GM18951 (cell line): ENCODE results near the gene ZP3.
"Not testable (repeated sequence)": the region's sequence is repeated elsewhere in the genome, so short reads cannot be mapped to it uniquely, and the experiment has no call there.

Source experiments
- in situ Hi-C: fragments of 300-500 bp; cut with MboI; formaldehyde crosslinking; loops from one replicate; pipeline ENCODE4 v1.12.0; 2022; ENCODE audit warnings: low sequenced_read_pairs, mixed read lengths, inconsistent platforms; ENCODE audit not compliant: unreplicated experiment

Gene ZP3

DNA sequence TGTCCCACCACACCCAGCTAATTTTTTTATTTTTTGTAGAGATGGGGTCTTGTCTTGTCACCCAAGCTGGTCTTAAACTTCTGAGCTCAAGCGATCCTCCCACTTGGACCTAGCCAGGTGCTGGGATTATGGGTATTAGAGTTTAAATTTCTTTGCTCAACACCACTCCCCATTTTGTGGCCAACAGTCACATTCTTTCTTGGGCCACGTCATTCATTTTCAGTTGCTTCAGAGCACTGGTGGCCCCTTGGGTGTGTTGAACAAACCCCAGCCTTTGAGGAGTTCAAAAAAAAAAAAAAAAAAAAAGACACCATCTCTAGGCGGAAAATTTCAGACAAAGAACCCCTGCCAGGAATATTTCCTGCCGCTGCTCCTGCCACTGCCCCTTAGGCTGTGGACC, 32.3 kb downstream of the ZP3 start:
- in situ Hi-C loops, result not testable (repeated sequence)

DNA sequence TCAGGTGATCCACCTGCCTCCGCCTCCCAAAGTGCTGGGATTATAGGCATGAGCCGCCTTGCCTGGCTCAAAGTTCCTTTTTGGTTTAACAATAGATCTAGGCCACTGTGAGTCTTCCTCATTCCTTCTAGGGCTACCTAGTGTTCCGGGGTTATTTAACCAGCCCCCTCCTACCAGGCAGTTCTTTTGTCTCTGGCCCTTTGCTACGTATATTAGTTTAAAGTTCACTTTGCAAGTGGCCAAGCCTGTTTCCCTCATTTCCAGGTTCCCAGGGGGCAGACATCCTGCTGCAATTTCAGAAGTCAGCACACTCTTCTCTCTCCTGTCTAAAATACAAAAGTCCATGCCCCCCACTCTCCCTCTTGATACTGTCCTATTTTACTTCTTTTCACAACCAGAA, 33.8 kb downstream of the ZP3 start:
- in situ Hi-C loops, result not testable (repeated sequence)

DNA sequence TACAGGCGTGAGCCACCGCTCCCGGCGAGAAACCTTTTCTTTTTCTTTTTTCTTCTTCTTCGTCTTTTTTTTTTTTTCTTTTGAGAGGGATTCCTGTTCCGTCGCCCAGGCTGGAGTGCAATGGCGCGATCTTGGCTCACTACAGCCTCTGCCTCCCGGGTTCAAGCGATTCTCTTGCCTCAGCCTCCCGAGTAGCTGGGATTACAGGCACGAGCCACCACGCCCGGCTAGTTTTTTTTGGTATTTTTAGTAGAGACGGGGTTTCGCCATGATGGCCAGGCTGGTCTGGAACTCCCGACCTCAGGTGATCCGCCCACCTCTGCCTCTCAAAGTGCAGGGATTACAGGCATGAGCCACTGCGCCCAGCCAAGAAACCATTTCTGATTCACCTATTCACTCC, 36.0 kb downstream of the ZP3 start:
- in situ Hi-C loops, result not testable (repeated sequence)

DNA sequence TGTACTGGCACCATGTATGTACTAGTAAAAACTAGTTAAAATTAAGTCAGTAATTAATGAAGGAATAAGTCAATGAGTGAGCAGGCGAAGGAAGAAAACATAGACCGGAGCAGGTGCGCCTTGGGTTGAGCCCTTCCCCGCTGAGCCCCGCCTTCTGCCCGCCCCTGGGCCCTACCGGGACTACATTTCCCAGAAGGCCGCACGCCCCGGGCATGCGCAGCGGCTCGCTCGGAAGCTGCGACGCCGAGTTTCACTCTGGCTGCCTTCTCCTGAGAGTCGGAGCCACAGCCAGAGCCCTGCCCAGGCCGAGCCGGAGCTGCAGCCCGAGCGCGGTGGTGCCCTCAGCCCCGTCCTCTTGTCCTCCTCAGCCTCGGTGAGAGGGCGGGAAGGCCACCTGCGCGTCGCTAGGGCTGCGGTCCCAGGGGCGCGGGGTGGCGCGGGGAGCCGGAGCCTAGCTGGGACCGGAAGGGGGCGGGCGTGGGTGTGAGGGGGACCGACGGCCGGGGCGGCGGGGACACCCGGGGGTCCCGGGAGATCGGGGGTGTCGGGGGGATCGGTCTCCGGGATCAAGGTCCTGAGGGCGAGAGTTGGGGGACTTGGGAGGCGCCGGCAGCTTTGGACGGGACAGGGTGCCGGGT, 36.8 kb downstream of the ZP3 start, which contains the start of gene DTX2:
Gene DTX2 (plus strand): TSS at position 246 of the 638 bp plus-strand sequence. CDS start 18,801 bp downstream, outside the sequence.
- in situ Hi-C loops, result not testable (repeated sequence)

DNA sequence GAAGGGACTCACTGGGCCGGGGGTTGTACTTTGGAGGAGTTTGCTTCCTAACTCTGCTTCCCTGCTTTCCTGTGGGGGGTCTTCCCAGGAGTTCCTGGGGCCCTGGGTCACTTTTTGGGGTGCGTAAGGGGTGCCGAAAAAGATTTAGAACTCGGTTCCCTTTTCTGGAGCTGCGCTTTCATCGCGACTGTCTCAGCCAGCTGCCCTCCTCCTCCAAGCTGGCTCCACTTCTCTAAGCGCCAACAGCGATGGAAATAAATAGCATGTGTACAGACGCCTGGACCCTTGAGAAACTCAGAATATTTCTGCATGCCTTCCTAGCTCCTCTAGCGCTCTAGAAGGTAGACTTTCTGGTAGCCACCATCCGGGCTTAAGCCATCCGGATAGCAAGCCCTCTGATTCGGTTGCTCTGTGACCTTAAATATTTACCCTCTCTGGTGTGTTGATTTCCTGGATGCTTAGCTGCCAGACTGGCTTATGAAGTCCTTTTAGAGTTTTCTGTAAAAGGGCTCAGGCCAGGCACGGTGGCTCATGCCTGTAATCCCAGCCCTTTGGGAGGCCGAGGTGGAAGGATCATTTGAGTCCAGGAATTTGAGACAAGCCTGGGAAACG, 37.6 kb downstream of the ZP3 start:
- in situ Hi-C loops, result not testable (repeated sequence)

DNA sequence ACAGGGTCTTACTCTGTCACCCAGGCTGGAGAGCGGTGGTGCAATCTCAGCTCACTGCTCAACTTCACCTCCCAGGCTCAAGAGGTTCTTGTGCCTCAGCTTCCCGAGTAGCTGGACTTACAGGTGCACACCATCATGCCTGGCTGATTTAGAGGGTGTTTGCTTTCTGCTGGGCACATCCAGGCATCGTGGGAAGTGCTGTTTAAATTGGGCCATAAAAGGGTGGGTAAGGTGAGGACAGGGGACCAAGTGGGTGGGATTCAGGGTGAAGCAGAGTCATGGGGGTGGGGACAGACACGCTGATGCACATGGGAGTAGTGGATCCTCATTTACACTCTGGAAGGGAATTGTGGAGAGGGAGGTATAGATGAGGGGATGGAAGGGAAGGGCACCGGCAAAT, 40.2 kb downstream of the ZP3 start:
- in situ Hi-C loops, result not testable (repeated sequence)

DNA sequence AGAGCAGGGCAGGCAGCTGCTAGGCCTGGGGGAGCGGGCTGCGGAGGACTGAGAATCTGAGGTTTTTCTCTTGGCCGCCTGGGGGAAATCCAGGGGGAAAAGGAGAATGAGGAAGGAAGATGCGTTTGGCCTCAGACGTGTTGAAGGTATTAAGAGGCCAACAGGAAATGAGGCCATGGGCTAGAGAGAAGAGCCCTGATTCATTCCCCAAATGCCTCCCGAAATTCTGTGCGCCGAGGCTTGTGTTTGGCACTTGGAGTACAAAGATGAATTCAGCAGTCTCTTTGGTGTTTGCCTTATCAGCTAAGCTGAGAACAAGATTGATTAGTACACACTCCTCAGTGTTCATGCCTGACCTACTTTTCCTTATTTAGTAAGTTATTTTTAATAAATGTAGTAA, 41.2 kb downstream of the ZP3 start:
- in situ Hi-C loops, result not testable (repeated sequence)

DNA sequence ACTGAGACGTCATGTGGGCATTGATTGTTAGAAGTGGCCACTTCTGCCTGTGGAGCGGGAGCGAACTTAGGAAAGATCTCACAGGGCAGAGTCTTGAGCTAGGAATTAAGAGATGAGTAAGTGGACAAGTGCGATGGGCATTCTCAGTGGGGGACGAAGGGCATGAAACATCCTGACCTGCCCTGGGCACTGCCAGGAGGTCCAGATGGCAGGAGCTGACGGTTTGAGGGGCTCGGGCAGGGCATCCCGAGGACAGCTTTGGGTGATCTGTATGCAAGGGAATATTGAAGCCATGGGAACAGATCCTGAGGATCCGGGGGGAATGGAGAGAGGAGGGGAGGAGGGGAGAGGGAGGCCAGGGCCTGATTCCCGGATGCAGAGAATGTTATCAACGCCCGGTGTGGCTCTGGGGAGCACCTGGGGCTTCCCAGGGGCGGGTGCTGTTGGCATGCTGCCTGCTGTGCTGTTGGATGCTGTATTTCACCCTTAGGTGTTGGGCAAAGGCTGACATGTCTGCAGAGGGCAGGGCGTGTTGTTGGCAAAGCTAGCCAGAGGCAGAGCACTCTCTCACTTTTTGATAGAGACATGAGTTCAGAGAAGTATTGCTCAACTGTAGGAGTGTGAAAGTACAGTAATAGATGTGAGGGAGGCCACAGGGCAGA, 43.1 kb downstream of the ZP3 start:
- in situ Hi-C loops, result not testable (repeated sequence)

DNA sequence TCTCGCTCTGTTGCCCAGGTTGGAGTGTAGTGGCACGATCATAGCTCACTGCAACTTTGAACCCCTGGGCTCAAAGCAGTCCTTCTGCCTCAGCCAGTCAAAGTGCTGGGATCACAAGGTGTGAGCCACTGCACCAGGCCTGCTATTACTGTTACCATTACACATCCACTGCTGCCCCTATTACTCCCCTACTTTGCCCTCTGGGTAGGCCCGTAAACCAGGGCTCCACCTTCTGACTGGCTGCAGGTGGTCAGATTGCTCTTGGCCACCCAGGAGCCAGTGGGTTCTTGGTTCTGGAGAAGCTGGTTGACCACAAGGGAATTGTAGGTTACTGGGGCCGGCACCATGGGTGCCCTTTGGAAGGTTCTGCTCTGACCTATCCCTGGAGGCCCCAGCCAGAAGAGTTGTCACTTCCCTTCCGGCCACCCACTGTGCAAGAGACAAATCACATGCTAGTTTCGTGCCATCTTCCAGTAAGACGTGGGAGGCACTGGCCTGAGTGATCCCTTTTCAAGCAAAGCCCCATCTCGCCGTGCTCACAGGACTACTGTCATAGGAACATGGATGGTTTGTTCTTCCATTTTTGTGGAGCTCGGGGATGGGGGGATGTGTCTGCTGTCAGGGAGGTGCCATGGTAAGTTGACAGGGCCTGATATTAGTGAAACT, 46.9 kb downstream of the ZP3 start:
- in situ Hi-C loops, result not testable (repeated sequence)

DNA sequence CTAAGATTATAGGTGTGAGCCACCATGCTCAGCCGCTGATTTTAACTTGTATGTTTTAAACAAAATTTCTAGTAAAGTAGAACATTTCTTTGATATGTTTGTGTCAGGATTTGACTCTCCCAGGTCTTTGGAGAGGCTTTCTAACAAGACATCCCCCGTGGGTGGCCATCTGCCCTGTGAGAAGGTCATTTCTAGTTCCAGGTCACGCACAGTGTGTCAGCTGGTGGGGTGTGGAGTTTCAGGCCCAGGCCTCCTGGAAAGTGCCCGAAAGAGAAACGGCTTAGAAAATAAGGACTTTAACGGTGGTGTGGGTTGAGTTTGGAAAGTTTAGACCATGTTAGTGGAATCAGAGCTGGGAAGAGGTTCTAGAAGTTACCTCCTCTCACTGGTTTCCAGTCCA, 48.3 kb downstream of the ZP3 start:
- in situ Hi-C loops, result not testable (repeated sequence)

DNA sequence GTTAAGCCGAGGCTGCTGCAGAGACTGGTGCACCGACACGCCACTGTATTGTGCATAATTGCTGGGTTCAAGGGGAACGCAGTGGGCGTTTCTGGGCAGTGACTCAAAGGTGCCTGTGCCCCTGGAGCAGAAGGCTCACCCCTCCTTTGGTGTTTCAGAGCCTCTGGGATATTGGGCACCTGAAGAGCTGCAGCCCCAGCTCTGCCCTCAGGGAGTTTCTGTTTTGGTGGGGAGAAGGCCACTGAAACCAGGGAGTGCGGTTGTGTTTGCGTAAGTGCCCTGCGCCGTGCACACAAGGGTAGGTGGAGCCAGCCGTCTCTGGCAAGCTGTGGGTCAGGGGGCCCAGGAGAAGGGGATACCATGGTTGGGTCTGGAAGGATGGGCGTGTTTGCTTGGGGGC, 51.5 kb downstream of the ZP3 start:
- in situ Hi-C loops, result not testable (repeated sequence)

DNA sequence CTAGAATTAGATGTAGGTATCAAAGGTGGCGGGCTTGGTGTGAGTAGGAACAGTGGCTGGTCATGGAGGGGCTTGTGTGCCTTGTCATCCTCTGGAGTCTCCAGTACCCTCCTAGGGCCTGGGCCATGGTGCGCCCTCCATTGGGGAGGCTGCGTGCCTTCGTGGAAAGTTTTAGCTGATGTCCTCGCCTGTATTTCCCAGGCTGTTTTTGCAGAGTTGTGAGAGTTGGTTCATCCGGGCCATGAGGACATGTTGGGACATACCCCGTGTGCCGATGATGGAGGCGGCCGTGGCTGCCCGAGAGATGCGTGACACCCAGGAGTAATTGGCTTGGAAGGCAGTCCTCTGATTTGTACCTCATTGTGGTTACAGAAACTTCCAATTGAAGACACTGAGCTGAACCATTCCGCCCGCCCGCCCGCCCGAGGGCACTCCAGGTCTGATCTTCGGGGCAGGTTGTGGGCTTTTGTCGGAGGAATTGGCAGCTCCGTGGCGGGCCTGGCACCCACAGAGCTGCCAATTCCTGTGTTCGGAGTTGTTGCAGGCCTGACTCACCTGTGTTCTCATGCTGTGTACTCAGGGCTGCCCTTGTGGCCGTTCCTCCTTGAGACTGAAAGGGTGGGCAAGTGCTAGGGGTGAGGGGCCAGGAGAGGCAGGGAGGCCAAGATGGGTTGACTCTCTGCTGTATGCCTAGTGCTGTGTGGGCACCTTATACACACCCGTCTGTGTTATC, 52.2 kb downstream of the ZP3 start:
- in situ Hi-C loops, result not testable (repeated sequence)

DNA sequence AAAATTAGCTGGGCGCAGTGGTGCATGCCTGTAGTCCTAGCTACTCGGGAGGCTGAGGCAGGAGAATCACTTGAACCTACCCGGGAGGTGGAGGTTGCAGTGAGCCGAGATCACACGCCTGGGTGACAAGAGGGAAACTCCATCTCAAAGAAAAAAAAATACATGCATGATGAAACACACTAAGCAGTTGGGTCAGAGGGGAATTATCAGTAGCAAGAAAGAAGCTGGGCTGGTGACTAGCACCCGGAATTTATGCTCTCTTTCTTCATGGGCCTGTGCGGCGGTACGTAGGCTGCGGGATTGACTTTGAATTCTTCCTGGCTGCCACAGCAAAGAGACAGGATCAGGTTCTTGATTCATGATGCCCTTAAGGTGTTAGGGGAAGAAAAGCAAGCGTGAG, 54.9 kb downstream of the ZP3 start:
- in situ Hi-C loops, result not testable (repeated sequence)

DNA sequence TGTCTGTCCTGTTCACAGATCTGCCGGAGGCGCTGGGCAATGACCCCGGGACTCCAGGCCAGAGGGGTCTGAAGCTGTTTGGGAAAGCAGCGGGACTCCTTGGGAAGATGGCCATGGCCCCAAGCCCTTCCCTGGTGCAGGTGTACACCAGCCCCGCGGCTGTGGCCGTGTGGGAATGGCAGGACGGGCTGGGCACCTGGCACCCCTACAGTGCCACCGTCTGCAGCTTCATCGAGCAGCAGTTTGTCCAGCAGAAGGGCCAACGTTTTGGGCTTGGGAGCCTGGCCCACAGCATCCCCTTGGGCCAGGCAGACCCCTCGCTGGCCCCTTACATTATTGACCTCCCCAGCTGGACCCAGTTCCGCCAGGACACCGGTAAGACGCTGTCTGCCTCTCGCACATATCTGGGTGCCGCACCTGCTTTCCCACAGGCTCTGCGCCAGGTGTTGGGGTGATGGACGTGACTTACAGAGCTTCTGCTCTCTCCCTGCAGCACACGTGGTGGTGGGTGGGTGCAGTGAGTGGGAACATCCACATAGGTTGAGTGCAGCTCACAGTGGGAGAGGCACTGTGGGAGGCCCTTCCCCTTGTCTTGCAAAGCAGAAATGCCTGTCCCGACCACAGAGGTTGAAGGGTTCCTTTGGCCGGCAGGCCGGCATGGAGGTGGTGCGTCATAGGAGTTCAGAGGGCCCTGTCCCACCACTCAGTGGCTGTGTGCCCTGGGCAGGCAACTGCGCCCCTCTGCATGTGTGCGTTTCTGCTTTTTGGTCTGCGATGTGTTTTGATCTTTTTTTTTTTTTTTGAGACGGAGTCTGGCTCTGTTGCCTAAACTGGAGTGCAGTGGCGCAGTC, 55.9 kb downstream of the ZP3 start:
- in situ Hi-C loops, result not testable (repeated sequence)

DNA sequence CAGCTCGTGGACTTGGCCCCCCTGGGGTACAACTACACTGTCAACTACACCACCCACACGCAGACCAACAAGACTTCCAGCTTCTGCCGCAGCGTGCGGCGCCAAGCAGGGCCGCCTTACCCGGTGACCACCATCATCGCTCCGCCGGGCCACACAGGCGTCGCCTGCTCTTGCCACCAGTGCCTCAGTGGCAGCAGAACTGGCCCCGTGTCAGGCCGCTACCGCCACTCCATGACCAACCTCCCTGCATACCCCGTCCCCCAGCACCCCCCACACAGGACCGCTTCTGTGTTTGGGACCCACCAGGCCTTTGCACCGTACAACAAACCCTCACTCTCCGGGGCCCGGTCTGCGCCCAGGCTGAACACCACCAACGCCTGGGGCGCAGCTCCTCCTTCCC, 57.9 kb downstream of the ZP3 start:
- in situ Hi-C loops, result not testable (repeated sequence)

DNA sequence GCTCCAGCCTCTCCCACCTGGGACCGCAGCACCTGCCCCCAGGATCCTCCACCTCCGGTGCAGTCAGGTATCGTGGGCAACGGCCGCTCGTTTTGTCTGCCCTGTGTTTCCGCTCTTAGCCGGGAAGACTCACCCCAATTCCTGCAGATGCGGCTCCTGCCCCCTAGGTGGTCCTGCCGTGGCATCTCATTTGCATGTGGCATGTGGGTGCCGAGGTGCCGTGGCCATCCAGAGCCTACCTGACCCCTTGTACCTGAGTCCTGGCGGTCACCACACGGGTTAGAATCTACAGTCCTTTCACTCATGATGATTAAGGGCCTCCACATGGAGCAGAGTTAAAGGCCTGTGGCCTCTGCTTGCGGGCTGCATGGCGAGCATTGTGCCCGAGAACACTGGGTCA, 58.3 kb downstream of the ZP3 start:
- in situ Hi-C loops, result not testable (repeated sequence)

DNA sequence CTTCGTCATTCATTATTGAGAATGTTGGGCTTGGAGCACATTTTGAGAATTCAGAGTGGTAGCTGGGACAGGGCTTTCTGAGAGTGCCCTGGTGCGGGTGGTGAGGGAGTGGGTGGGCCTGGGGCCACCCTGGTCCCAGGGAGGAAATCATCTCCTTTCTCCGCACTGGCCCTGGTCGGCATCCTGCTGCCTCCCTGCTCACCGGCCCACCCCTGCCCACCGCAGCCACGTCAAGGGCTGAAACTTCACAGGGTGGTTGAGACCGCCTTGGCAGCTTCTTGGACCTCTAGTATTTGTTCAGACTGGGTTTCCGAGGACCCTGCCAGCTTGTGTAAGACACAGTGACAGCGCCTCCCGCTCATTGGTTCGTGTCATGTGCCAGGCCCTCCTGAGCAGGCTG, 59.7 kb downstream of the ZP3 start:
- in situ Hi-C loops, result not testable (repeated sequence)

DNA sequence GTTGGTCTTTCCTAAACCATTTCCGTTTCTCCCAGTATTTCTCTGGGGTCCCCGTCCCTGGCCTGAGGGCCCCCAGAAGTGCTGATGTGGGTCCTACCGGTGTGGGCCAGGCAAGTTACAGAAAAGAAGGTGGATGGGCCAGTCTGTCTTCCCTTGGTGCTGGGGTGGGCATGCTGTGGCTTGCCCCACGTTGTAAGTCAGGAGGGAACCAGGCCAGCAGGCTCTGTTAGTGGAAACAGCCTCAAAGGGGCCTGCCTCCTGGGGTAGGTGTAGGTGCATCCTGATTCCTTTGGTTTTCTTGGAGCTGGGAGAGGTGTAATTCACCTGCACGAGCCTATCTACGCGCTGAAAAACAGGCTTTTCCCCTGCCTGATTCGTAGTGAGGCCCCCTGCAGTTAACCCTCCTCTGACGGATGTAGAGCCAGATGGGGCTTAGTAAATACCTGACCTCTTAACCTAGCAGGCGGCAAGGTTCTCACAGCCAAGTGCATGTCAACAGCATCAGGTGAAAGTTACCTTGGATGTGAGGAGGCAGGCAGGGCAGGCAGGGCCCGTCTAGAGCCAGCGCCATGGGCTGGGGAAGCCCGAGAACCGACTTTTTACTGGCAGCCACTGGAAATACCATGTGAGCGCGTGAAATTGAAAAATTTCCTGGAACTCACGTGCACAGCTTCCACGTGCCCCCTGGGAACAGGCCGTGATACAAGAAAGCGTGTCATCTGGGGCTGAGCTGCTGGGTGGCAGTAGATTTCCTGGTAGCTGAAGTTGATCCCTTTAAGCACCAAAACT, 61.3 kb downstream of the ZP3 start:
- in situ Hi-C loops, result not testable (repeated sequence)
